CD1c-positive myeloid dendritic cell (primary cell): ENCODE data around the gene GABRB1.

Experiments
- DNase-seq: peaks from one replicate; pipeline ENCODE4 v3.0.0-alpha.2; 2016; ENCODE audit errors: extremely low spot score

The GABRB1 gene

DNA sequence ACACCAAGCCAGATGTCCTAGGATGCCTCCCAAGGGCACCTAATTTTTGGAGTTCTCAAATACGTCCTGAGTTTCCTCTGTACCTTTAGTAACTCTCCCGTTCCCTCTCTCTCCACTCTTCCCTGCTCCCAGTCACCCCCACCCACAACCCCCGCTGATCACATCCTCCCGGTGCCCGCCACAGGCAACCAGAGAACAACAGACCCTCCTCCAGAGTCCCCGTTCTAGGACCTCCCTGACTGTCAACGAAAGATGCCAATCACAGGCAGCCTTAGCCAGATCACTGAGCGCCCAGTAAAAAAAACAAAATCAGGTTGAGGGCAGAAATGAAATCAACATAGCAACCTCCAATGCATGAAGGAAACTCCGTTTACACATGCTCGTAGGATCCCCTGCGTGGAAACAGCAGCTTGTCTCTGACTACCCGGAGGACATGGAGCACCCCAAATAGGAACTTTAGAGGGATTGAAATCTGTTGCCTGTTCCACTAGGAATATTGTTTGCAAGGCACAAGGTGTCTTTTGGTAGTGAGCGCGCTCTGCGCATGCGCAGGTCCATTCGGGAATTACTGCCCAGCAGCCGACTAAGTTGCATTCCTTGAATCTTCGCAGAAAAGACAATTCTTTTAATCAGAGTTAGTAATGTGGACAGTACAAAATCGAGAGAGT lies at the start of gene GABRB1:
GABRB1 (plus strand) TSS at position 557 of the 668 bp plus-strand sequence.
- no peak for DNase-seq

DNA sequence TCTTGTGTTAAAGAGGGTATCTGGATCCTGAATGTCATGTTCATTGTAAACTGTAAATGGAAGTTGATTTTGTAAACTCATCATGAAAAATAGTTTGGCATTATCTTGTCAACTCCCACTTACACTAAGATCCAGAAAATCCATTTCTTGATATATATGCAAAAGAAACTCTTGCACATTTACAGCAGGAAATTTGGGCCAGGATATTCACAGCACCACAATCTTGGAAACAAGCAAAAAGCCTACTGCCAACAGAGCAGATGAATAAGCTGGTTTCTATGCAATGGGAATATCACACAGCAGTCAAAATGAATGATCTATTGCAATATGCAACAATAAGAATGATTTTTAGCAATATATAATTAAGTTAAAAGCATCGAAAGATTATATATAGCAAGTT lies 46.6 kb upstream of the GABRB1 start:
- DNase-seq, result no peak

DNA sequence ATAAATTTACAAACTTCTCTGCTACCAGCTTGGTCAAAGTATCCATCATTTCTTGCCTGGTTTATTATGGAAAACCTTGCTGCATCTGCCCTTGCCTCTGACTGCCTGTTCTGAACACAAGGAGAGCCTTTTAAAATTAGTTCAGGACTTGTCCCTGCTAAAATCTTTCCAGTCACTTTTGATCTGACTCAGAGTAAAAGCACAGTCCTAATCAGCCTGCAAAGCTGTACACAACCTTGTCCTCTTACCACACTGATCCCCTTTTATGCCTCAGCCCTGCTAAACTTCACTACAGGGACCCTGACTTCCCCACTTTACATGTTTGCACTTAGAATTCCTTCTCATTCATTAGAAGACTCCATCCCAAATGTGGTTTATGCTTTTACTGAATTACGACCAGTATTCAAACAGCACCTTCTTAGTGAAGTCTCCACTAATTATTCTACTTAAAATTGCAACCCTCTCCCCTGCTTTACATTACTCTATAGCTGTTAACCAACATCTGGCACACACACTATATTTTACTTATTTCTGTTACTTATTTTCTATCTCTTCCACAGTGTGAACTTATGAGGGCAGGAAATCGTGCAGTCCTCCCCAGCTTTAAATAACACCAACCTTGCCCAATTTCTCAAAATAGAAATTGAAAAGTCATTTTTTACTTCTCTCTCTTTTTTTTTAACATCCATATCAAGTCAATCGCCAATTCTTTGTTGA lies 44.3 kb upstream of the GABRB1 start:
- DNase-seq, result no peak

DNA sequence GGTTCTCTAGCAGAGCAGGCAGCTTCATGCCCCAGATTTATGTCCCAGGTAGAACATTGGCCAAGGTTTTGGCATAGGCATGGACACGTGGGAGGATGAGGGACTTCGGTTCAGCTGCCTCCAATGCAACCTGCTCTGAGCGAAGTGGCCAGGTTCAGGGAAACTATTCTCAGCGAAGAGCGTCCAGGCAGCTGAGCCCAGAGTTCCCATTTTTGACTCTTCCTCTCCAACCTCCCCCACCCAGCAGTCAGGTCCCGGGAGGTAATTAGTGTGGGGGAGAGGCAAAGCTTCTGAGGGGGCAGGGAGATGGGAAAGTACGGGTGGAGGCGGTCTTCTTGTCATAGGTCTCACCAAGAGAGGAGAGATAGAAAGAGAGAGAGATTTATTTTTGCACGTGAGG lies 39.0 kb upstream of the GABRB1 start:
- DNase-seq, result no peak

DNA sequence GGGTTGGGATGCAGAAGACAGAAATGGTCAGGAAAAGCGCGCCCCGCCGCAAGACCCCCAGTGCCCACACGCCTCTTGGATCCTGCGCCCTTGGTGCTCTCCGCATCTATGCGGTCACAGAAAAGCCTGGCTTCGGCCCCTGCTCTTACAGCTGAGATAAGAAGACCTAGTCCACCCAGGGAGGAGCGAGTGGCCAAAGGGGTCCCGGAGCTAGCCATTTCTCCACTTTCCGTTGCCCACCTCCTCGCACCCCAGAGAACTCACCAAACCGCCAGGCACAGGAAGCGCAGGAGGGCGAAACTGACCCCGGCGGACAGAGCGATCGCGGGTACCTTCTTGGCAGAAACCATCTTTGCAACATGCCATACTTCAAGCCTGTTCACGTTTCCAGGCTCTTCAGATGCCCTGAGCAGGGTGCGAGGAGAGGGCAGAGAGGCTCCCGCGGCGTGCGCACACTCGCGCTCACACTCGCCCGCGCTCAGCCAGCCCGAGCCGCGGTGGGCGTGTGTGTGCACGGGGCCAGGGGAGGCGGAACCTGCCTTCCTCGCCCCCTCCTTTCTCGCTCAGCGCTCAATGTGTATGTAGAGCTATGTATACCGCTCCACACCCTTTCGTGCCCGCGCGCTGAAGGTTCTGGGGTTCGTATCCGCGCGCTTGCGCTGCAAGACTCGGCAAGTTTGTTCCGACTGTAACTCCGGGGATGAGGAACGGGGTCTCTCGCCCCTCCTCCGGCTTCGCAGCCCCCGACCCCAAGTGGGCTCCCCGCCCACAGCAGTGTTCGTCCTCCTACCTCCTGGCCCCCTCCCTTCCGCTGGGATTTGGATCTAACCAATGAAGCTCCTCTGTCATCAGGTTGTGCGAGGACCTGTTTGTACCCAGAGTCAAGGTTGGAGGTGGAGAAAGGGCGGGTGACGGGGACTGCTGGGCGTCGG lies 38.0 kb upstream of the GABRB1 start, which contains the start of gene GABRA4:
GABRA4 (minus strand) TSS at position 507 of the 932 bp plus-strand sequence; CDS start at position 350, 157 bp downstream.
- no peak for DNase-seq

DNA sequence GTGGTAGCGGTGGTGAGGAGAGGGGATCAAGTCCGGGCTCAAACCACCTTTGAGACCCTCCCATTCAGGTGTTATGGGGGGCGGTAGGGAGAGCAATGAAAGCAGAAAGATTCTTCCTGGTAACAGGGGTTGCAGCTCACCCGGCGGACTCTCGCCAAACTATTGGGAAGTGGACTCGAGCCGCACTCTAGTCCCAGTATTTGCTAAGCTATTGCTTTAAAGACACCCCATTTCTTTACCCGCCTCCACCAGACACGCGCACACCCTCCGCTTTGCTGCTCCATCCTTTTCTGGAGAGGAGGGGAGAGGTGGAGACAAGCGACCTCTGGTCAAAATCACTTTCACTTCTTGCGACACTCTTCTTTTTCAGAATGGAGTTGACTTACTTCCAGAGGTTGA lies 37.4 kb upstream of the GABRB1 start:
- no peak for DNase-seq

DNA sequence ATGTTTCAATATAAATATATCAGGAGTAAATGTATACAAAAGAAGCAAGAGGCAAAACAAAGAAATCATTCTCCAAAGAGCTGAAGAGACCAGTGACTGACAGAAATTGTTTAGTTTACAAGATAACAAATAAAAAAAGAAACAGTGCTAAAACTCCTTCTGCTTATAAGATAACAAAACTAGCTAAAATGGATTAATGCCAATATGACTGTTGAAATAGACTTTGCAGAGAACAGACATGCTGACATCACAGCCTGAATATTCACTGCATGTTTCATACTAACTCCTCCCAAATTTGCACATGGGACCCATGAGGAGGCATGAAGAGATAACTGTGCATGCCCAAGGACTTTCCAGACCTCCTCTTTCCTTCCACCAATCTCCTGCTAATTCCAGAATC lies 31.8 kb upstream of the GABRB1 start:
- DNase-seq, result no peak

DNA sequence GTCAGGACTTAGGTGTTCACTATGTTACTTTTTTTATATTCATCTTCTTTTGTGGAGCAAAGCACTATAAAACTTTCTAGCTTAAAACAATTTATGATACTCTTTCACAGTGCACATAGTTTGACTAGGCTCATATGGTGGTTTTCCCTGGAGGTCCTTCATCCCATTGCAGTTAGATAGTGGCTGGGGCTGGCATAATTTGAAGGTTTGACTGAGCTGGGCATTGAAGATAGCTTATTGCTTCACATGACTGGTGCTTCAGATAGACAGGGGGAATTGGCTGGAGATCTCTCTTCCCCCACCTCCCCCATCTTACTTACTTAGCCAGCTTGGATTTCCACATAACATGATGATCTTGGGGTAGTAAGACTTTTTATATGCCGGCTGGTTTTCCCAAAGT lies 31.0 kb upstream of the GABRB1 start:
- DNase-seq, result no peak

DNA sequence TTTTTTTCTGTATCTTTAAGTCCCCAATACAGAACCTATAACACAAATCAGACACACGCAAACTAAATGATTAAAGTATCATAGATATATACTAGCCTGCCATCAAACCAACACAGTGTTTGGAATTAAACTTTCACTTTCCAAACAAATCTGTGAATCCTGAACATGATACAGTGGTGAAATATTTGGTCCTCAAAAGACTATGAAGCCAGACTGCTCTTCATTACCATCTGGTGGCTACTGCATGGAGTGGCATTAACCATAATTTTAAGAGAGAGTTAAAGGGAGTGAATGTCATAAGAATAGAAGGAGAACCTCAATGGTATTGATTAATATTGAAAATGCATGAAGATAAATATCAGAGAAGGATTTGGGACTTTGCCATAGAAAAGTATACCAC lies 28.8 kb upstream of the GABRB1 start:
- DNase-seq, result no peak

DNA sequence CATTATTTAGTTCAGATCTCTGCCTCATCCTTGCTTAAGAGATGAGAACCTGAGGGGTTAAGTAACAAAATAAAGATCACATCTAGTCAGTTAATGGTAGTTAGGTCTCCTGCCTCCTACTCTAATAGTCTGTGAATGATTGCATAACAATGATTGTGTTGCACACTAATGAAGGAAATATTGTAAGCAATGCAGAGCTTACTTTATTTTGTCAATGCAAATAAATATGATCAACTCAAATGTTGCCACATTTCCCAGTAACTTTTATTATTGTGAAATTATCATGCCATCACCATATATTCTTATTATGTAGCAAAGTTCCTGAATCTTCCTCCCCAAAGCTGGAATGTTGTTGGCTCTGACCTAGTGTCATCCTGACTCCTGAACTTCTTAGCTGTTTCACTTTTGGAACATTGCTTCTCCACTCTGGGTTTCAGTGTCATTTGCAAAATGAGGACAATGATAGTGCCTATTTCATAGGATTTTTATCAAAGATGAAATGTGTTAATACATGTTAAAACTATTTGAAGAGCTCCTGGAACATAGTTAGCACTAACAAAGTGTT lies 20.9 kb upstream of the GABRB1 start:
- no peak for DNase-seq

DNA sequence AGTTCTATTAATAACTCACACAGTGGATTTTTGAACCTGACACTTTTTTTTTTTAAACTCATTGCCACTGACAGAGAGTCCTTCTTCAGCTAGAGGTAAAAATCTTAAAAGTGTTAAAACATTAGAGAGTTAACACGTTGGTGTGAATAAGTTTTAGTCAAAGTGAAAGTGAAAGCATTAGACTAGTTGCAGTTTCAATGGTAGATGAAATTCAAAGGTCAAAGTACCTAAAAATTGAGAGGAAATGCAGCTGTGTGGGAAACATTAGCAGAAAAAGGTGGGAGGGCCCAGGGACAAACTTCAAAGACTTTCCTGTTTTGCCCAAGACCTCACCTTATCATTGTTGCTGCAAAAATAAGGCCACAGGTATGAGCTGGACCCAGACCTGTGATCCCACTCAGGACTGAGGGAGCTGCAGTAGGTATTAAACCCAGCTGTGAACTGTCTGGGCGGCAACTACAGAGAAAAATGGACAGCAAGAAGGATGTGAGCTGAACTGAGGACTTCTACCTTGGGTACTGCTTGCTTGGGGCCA lies 20.4 kb upstream of the GABRB1 start:
- peak; percentile 21 for DNase-seq

DNA sequence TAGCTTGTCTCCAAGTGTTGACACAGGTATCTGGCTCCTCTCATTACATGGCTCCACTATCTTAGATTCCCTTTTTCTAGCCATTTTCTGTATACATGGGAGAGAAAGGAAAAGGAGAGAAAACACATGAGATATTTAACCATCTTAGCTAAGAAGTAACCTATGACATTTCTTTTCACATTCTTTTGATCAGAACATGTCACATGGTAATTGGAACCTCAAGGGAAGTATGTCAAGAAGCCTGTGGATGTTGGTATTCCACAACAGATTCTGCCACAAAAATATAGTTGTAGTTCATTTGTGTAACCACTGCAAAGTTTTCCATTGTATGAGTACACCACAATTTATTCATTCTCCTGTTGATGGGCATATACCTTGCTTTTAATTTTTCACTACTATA lies 18.7 kb upstream of the GABRB1 start:
- no peak for DNase-seq

DNA sequence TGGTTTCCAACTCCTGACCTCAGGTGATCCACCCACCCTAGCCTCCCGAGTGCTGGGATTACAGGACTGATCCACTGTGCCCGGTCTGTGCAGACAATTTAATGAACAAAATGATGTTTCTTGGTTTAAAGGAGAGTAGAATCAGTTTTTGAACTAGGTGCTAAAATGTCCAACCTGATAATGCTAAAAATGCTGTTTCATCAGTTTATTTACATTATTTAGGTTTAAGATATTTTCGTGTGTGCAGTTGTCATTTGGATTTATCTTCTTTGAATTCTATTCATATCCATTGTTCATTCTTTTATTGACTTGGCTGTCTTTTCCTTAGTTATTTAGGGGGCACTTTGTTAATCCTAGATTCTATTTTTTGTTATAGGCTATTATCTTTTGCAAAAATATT lies 18.0 kb upstream of the GABRB1 start:
- DNase-seq, result no peak

DNA sequence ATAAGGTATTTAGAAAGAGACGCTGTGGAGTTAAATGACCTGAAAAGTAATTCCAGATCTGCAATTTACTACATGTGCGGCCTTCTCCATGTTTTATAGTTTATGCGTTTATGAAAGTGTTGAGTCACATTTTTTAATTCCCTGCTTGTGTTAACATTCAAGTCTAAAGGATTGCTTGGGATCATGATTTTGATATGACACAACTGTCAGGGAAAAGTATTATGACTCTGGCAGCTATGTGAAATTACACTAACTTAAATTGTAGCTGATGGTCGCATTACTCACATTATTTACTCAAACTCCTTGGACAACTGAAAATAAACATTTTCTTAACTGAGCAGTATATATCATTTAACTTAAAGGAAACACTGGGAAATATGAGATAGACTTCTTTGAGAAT lies 14.3 kb upstream of the GABRB1 start:
- no peak for DNase-seq

DNA sequence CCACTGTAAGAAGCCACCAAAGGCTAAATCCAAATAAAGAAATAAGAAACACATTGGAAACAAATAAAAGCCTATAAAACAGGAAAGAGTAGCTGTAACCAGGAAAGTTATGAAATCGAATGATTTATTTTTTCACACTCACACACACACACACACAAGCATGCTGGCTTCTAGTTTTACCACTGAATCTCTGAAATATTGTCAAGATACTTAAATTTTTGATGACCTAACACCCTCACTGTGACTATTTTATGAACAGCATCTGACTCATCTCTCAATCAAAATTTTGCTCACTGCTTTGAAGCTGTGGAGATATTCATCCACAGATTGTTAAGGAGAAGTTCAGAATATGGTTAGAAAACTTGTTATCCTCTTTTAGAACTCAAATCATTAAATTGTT lies 13.9 kb upstream of the GABRB1 start:
- DNase-seq, result no peak

DNA sequence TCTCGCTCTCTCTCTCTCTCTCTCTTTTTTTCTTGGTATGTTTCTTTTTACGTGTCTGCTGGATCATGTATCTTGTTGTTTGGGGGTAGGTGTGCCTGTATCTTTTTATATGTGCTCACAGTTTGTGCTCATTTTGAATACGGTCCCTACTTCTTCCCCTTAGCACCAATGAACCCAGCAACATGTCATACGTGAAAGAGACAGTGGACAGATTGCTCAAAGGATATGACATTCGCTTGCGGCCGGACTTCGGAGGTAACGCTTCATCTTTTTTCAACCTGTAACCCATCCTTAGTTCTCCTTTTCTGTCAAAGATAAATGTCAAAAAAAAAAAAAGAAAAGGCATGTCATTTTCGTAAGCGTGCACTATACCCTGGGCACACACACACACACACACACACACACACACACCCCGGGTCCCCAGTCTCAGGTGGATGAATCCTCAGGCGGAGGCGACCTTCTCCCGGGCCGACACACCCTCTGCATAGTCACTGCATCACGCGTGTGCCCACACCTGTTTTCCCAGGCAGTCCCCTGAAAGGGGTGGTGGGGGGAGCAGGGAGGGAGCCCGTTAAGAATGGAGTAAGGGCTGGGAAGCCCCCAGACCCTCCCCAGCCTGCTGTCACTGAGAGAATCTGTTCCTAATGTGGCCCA lies 511 bp downstream of the GABRB1 start:
- DNase-seq, result no peak

DNA sequence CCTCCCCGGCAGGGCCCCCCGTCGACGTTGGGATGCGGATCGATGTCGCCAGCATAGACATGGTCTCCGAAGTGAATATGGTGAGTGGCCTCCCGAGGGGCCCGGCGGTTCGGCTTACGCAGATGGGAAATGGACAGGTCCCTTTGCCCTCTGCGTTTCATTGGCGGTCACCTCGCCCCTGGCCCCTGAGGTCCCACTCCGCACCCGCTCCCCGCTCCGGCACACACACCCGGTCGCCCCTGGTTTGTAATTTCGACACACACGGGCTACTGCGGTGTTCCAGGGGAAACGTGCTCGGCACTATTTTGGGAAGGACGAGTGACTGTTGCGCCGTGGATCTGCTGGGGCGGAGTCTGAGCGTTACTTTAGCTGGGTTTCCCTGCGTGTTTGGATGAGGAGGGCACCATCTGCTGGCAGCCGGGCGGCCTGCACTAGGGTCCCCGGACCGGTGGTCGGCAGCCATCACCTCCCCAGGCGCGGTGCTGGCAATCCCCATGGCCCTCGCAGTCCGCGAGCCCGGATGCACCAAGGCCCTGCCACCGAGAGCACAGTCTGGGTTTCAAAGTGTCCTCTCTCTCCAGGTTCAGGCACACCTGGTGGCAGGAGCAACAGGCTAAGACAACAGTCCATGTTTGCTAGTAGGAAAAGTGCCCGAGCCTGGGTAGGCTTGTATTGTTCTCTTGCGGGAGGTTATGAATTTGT lies 1.2 kb downstream of the GABRB1 start:
- DNase-seq, result peak; percentile 22

DNA sequence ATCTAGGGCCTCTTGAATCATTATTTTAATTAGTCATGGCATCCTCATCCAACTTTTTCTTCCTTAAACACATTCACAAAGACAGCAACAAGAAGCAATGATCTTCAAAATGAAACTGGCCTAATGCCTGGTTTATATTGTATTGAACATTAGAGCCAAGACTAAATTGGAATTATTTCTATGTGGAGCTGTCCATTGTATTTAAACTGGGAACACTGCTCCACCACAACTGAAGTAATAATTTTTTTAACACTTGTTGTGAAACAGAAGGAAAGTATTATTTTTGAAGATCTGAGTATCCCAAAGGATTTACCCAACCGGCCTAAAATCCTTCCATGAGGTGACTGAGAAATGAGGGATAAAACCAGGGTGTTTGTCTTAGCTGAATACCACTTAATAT lies 6.9 kb downstream of the GABRB1 start:
- no peak for DNase-seq

DNA sequence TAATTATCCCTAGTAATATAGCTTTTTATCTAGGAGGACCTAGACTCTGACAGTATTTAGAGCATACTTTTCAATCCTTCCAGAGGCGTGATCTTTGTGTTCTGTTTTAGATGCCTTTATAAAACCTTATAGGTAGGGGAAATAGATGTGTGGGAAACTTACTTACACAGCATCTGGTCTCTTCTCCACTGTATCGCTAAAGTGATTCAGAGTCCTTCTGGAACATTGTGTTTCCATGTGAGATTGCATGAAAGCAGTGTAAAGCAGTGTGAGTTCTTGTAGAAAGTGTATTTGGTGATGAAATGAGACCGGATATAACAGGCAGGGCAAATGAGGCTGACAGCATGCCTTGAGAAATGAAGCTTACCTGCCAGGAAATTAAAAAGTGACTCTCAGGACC lies 9.5 kb downstream of the GABRB1 start:
- DNase-seq, result no peak

DNA sequence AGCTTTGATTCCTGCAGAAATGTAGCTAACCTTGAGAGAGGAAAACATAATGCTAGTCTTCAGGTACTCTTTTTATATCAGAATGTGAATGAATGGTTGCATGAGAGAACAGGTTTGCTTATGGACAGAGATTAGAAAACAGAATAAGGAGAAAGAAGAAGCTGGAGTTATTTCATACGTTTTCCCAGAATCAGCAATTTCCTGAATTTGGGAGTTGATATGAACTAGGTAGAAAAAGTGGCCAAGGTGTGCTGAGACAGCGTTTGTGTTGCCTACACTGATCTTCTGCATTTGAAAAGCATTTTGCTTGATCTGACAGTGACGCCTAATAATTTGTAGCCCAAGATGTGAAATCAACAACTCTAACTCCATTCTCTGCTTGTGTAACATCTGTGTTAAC lies 12.5 kb downstream of the GABRB1 start:
- DNase-seq, result no peak

DNA sequence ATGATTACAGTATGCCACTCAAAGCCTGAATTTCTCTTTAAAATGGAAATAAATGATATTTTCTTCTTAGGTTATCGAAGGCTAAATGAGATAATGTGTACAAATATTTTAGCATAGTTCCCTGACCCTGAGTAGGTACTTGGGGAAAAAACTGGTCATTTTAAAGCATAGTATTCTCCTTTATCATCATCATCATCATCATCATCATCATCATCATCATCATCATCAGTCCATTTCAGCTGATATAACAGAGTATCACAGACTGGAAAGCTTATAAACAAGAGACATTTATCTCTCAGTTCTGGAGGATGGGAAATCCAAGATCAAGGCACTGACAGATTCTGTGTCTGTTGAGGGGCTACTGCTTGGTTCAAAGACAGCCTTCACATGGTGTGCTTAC lies 13.9 kb downstream of the GABRB1 start:
- no peak for DNase-seq
